ENCODE results near the gene IQCH.
"Not testable (repeated sequence)": the region's sequence is repeated elsewhere in the genome, so short reads cannot be mapped to it uniquely, and the experiment has no call there.

The IQCH gene

GRCh38 chr15:67246606-67247005, 8.0 kb upstream of the IQCH start:
- DNase-seq (ENCODE audit: low read depth, low spot score); H3K27ac ChIP-seq (ENCODE audit: low read length); H3K4me3 ChIP-seq (ENCODE audit: low read length); H3K4me1 ChIP-seq (ENCODE audit: control insufficient read depth, insufficient read depth, low read length); H3K27me3 ChIP-seq (ENCODE audit: control insufficient read depth, insufficient read depth, low read length); H3K36me3 ChIP-seq (ENCODE audit: control insufficient read depth, insufficient read depth, low read length); H3K9me3 ChIP-seq (ENCODE audit: control insufficient read depth, insufficient read depth, low read length): not testable (repeated sequence)
- WGBS (ENCODE audit: insufficient coverage, insufficient read length) = no CpG with 5 or more reads among the region's 5 CpGs

DNA sequence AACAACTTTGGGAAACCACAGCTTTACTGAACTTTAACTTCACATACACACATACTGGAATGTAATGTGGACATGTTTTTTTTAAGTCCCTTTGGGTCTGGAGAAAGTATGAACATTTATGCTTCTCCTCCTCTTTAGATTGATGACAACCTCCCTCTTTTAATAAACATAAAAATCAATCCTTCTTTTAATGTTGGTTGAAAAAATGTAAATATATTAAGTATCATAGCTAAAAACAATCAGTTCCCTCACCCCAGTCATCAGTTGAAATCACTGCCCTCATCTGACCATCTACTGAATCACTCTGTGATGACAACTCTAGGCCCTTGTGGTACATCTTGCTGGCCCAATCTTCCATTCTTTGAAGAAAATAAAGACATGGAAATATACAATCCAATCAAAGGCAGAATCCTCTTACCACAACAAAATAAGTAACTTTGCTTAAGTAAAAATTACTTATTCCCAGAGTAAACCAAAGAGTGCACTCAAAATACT, 6.5 kb upstream of the IQCH start:
- no peaks in the 10 kb centered on the region for H3K27me3 ChIP-seq (ENCODE audit: control insufficient read depth, insufficient read depth, low read length)
- no peaks in the 10 kb centered on the region for H3K36me3 ChIP-seq (ENCODE audit: control insufficient read depth, insufficient read depth, low read length)
- H3K4me1 ChIP-seq (ENCODE audit: control insufficient read depth, insufficient read depth, low read length) = 0 out of 2 replicates have a peak, but pooled peaks cover 2% of the 10 kb centered on the region
- no peak overlapping the region for H3K4me3 ChIP-seq (ENCODE audit: low read length)
- no peaks in the 10 kb centered on the region for H3K9me3 ChIP-seq (ENCODE audit: control insufficient read depth, insufficient read depth, low read length)
- DNase-seq (ENCODE audit: low read depth, low spot score) = no peak
- H3K27ac ChIP-seq (ENCODE audit: low read length) = no peak overlapping the region

DNA sequence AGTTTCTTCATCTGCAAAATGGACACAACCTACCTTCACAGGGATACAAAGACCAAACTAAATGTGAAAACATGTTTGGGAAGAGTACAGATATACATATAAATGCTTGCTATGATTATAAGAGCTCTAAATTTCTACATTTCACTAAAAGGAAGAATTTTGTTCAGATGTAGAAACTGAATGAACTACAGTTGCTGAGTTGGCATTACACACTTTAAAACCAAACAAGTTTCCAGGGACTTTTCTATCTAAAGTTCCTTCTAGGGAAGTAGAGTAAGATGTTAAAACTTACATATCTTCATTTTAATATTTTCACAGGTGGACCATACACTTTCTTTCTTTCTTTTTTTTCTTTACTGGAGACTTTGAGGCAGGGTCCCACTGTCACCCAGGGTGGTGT, 4.8 kb upstream of the IQCH start:
- no peak for DNase-seq (ENCODE audit: low read depth, low spot score)
- no peak overlapping the region for H3K4me3 ChIP-seq (ENCODE audit: low read length)
- H3K4me1 ChIP-seq (ENCODE audit: control insufficient read depth, insufficient read depth, low read length) = no peaks in the 10 kb centered on the region
- no peaks in the 10 kb centered on the region for H3K9me3 ChIP-seq (ENCODE audit: control insufficient read depth, insufficient read depth, low read length)
- H3K27me3 ChIP-seq (ENCODE audit: control insufficient read depth, insufficient read depth, low read length) = no peaks in the 10 kb centered on the region
- H3K36me3 ChIP-seq (ENCODE audit: control insufficient read depth, insufficient read depth, low read length) = no peaks in the 10 kb centered on the region
- no peak overlapping the region for H3K27ac ChIP-seq (ENCODE audit: low read length)

DNA sequence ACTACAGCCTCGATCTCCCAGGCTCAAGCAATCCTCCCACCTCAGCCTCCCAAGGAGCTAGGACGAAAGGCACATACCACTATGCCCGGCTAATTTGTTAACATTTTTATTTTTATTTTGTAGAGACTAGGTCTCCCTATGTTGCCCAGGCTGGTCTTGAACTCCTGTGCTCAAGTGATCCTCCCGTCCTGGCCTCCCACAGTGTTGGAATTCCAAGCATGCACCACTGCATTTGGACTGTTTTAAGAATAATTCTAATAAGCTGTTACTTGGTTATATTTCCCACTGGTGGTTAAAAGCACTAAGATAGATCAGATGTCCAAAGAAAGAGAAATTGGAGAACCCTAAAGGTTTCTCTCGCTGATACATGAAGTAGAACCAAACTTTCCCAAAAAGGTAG, 3.3 kb upstream of the IQCH start:
- DNase-seq (ENCODE audit: low read depth, low spot score) = no peak
- Histone ChIP-seq H3K4me1 (ENCODE audit: control insufficient read depth, insufficient read depth, low read length) (no peaks in the 10 kb centered on the region), H3K27ac (ENCODE audit: low read length) (no peak overlapping the region), H3K9me3 (ENCODE audit: control insufficient read depth, insufficient read depth, low read length) (no peaks in the 10 kb centered on the region), H3K27me3 (ENCODE audit: control insufficient read depth, insufficient read depth, low read length) (no peaks in the 10 kb centered on the region), H3K4me3 (ENCODE audit: low read length) (no peak overlapping the region), H3K36me3 (ENCODE audit: control insufficient read depth, insufficient read depth, low read length) (no peaks in the 10 kb centered on the region)
- no CpG with 5 or more reads among the region's 5 CpGs for WGBS (ENCODE audit: insufficient coverage, insufficient read length)

DNA sequence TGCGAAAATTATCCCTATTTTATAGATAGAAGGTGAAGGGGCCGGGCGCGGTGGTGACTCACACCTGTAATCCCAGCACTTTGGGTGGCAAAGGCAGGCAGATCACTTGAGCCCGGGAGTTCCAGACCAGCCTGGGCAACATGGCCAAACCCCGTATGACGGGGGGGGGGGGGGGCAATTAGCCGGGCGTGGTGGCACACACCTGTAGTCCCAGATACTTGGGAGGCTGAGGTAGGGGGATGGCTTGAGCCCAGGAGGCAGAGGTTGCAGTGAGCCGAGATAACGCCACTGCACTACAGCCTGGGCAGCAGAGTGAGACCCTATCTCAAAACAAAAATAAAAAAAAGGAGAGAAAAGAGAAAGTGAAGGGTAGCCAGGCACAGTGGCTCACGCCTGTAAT, 1.5 kb upstream of the IQCH start:
- no peaks in the 10 kb centered on the region for H3K27me3 ChIP-seq (ENCODE audit: control insufficient read depth, insufficient read depth, low read length)
- no CpG with 5 or more reads among the region's 12 CpGs for WGBS (ENCODE audit: insufficient coverage, insufficient read length)

GRCh38 chr15:67253549-67254237, 893 bp upstream of the IQCH start:
- H3K4me3 ChIP-seq (ENCODE audit: low read length) = peak overlapping the region; percentile 72
- no peak overlapping the region for H3K27ac ChIP-seq (ENCODE audit: low read length)
- DNase-seq (ENCODE audit: low read depth, low spot score) = no peak
- no peaks in the 10 kb centered on the region for H3K36me3 ChIP-seq (ENCODE audit: control insufficient read depth, insufficient read depth, low read length)
- no peaks in the 10 kb centered on the region for H3K9me3 ChIP-seq (ENCODE audit: control insufficient read depth, insufficient read depth, low read length)
- no peaks in the 10 kb centered on the region for H3K27me3 ChIP-seq (ENCODE audit: control insufficient read depth, insufficient read depth, low read length)
- no peaks in the 10 kb centered on the region for H3K4me1 ChIP-seq (ENCODE audit: control insufficient read depth, insufficient read depth, low read length)
- no CpG with 5 or more reads among the region's 15 CpGs for WGBS (ENCODE audit: insufficient coverage, insufficient read length)

More for the DNA sequence above, 1.5 kb upstream of the IQCH start:
- H3K4me1 ChIP-seq (ENCODE audit: control insufficient read depth, insufficient read depth, low read length) = no peaks in the 10 kb centered on the region
- H3K4me3 ChIP-seq (ENCODE audit: low read length) = no peak overlapping the region
- H3K9me3 ChIP-seq (ENCODE audit: control insufficient read depth, insufficient read depth, low read length) = no peaks in the 10 kb centered on the region
- H3K36me3 ChIP-seq (ENCODE audit: control insufficient read depth, insufficient read depth, low read length) = no peaks in the 10 kb centered on the region
- no peak overlapping the region for H3K27ac ChIP-seq (ENCODE audit: low read length)
- DNase-seq (ENCODE audit: low read depth, low spot score) = no peak

GRCh38 chr15:67256051-67256450, 1.5 kb downstream of the IQCH start:
- no peaks in the 10 kb centered on the region for H3K4me1 ChIP-seq (ENCODE audit: control insufficient read depth, insufficient read depth, low read length)
- no peaks in the 10 kb centered on the region for H3K27me3 ChIP-seq (ENCODE audit: control insufficient read depth, insufficient read depth, low read length)
- DNase-seq (ENCODE audit: low read depth, low spot score) = no peak
- no peak overlapping the region for H3K4me3 ChIP-seq (ENCODE audit: low read length)
- H3K27ac ChIP-seq (ENCODE audit: low read length) = no peak overlapping the region
- no CpG with 5 or more reads among the region's 3 CpGs for WGBS (ENCODE audit: insufficient coverage, insufficient read length)
- no peaks in the 10 kb centered on the region for H3K36me3 ChIP-seq (ENCODE audit: control insufficient read depth, insufficient read depth, low read length)
- H3K9me3 ChIP-seq (ENCODE audit: control insufficient read depth, insufficient read depth, low read length) = no peaks in the 10 kb centered on the region

DNA sequence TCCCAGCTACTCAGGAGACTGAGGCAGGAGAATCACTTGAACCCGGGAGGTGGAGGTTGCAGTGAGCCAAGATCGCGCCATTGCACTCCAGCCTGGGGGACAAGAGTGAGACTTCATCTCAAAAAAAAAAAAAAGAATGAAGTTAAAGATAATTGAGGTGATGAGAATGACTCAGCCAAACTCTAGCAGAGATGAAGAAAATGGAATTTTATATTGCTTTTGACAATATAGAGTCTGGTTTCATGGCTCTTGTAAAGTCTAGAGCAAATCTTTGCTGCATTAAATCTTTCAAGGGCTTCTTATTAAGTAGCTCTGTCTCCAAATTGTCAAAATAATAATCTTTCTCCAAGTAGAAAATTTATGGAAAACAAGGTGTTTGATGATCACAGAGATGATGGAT, 3.8 kb downstream of the IQCH start:
- DNase-seq (ENCODE audit: low read depth, low spot score); H3K27ac ChIP-seq (ENCODE audit: low read length); H3K36me3 ChIP-seq (ENCODE audit: control insufficient read depth, insufficient read depth, low read length); H3K4me1 ChIP-seq (ENCODE audit: control insufficient read depth, insufficient read depth, low read length); H3K27me3 ChIP-seq (ENCODE audit: control insufficient read depth, insufficient read depth, low read length); H3K9me3 ChIP-seq (ENCODE audit: control insufficient read depth, insufficient read depth, low read length); H3K4me3 ChIP-seq (ENCODE audit: low read length): not testable (repeated sequence)
- WGBS (ENCODE audit: insufficient coverage, insufficient read length) = no CpG with 5 or more reads among the region's 3 CpGs

DNA sequence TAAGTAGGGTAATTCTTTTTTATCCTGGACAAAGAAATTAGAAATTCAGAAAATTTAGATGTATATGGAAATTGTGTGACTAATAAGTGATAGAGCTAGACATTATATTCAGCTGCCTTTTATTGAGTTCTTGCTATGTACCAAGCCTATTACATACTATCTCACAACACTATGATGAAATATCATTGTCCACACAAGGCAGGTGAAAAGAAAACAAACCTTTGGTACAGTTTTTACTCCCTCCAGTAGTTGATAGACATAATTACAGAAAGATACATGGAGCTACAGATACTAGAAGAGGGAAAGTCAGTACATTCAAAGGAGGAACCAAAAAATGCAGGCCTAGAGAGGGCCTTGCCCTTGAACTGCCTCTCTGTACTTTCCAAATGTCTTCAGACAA, 4.8 kb downstream of the IQCH start:
- no peaks in the 10 kb centered on the region for H3K9me3 ChIP-seq (ENCODE audit: control insufficient read depth, insufficient read depth, low read length)
- H3K36me3 ChIP-seq (ENCODE audit: control insufficient read depth, insufficient read depth, low read length) = no peaks in the 10 kb centered on the region
- DNase-seq (ENCODE audit: low read depth, low spot score) = no peak
- no peaks in the 10 kb centered on the region for H3K27me3 ChIP-seq (ENCODE audit: control insufficient read depth, insufficient read depth, low read length)
- no peak overlapping the region for H3K27ac ChIP-seq (ENCODE audit: low read length)
- H3K4me3 ChIP-seq (ENCODE audit: low read length) = no peak overlapping the region
- no peaks in the 10 kb centered on the region for H3K4me1 ChIP-seq (ENCODE audit: control insufficient read depth, insufficient read depth, low read length)

- H3K4me3 ChIP-seq (ENCODE audit: low read length) = no peak overlapping the region
- no peaks in the 10 kb centered on the region for H3K36me3 ChIP-seq (ENCODE audit: control insufficient read depth, insufficient read depth, low read length)
- DNase-seq (ENCODE audit: low read depth, low spot score) = no peak
These were observed 5.2 kb downstream of the IQCH start for GRCh38 chr15:67259806-67260205.

DNA sequence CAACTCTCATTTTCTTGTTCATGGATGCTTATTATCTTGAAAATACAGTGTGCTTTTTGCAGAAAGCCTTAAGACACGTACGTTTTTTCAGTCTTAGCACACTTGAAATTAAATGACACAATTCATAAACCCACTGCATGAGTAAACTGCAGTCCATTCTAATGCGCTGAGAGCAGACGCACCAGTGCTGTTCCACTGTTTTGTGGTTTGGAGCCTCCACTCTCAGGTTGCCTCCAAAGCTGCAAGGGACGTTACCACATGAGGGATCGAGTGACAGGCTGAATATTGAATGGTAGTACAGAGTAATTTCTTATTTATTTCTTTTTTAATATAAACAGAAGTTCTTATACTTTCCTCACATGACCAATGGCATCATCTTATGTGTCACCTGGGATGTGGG, 12.3 kb downstream of the IQCH start:
- H3K9me3 ChIP-seq (ENCODE audit: control insufficient read depth, insufficient read depth, low read length) = no peaks in the 10 kb centered on the region
- no CpG with 5 or more reads among the region's 6 CpGs for WGBS (ENCODE audit: insufficient coverage, insufficient read length)

More at GRCh38 chr15:67259806-67260205, 5.2 kb downstream of the IQCH start:
- no peaks in the 10 kb centered on the region for H3K4me1 ChIP-seq (ENCODE audit: control insufficient read depth, insufficient read depth, low read length)
- no peaks in the 10 kb centered on the region for H3K27me3 ChIP-seq (ENCODE audit: control insufficient read depth, insufficient read depth, low read length)
- H3K27ac ChIP-seq (ENCODE audit: low read length) = no peak overlapping the region
- H3K9me3 ChIP-seq (ENCODE audit: control insufficient read depth, insufficient read depth, low read length) = no peaks in the 10 kb centered on the region

More for the DNA sequence above, 12.3 kb downstream of the IQCH start:
- H3K36me3 ChIP-seq (ENCODE audit: control insufficient read depth, insufficient read depth, low read length) = no peaks in the 10 kb centered on the region
- H3K27me3 ChIP-seq (ENCODE audit: control insufficient read depth, insufficient read depth, low read length) = no peaks in the 10 kb centered on the region
- H3K4me1 ChIP-seq (ENCODE audit: control insufficient read depth, insufficient read depth, low read length) = no peaks in the 10 kb centered on the region
- no peak overlapping the region for H3K4me3 ChIP-seq (ENCODE audit: low read length)
- H3K27ac ChIP-seq (ENCODE audit: low read length) = no peak overlapping the region
- DNase-seq (ENCODE audit: low read depth, low spot score) = no peak

Data from iPS DF 6.9 (cell line).